Measurements from ENCODE around the gene TEX38. TPM values are rescaled to one million over a fixed set of nuclear protein-coding genes. Genes with fewer than 3 reads are reported as not detected.
"Not testable (repeated sequence)": the region's sequence is repeated elsewhere in the genome, so short reads cannot be mapped to it uniquely, and the experiment has no call there.

Gene TEX38
- total RNA-seq, 1 donor from 2014 or later = not detected

- Mint-ChIP-seq H3K4me1 (ENCODE audit: low read depth) (peaks cover 20% of the 10 kb centered on the region), H3K27ac (ENCODE audit: unreplicated experiment) (no peak overlapping the region), H3K4me3 (ENCODE audit: unreplicated experiment) (no peak overlapping the region), H3K27me3 (ENCODE audit: low read depth) (no peaks in the 10 kb centered on the region), H3K9me3 (ENCODE audit: low read depth) (no peaks in the 10 kb centered on the region), H3K36me3 (ENCODE audit: low read depth) (peaks cover 41% of the 10 kb centered on the region)
- TF ChIP-seq CTCF (IDR thresholded peaks at IDR 0.05) = no peak
- no peak for DNase-seq (ENCODE audit: low spot score)
These were observed 17.7 kb downstream of the TEX38 start for GRCh38 chr1:46689356-46689755.

GRCh38 chr1:46689897-46690296, 18.2 kb downstream of the TEX38 start:
- no peaks in the 10 kb centered on the region for H3K9me3 Mint-ChIP-seq (ENCODE audit: low read depth)
- no peak overlapping the region for H3K27ac Mint-ChIP-seq (ENCODE audit: unreplicated experiment)
- no peak for TF ChIP-seq CTCF (IDR thresholded peaks at IDR 0.05)
- no peaks in the 10 kb centered on the region for H3K27me3 Mint-ChIP-seq (ENCODE audit: low read depth)
- H3K4me1 Mint-ChIP-seq (ENCODE audit: low read depth) = peaks cover 20% of the 10 kb centered on the region
- DNase-seq (ENCODE audit: low spot score) = no peak
- H3K4me3 Mint-ChIP-seq (ENCODE audit: unreplicated experiment) = no peak overlapping the region
- H3K36me3 Mint-ChIP-seq (ENCODE audit: low read depth) = peaks cover 38% of the 10 kb centered on the region

GRCh38 chr1:46690931-46691421, 19.3 kb downstream of the TEX38 start:
- no peak for TF ChIP-seq CTCF (IDR thresholded peaks at IDR 0.05)
- Mint-ChIP-seq H3K9me3 (ENCODE audit: low read depth) (no peaks in the 10 kb centered on the region), H3K27me3 (ENCODE audit: low read depth) (no peaks in the 10 kb centered on the region), H3K36me3 (ENCODE audit: low read depth) (peaks cover 43% of the 10 kb centered on the region), H3K27ac (ENCODE audit: unreplicated experiment) (no peak overlapping the region), H3K4me1 (ENCODE audit: low read depth) (peaks cover 20% of the 10 kb centered on the region), H3K4me3 (ENCODE audit: unreplicated experiment) (no peak overlapping the region)
- DNase-seq (ENCODE audit: low spot score) = no peak

- no peak overlapping the region for H3K27ac Mint-ChIP-seq (ENCODE audit: unreplicated experiment)
- TF ChIP-seq CTCF (IDR thresholded peaks at IDR 0.05) = peak; percentile 46
- H3K9me3 Mint-ChIP-seq (ENCODE audit: low read depth) = no peaks in the 10 kb centered on the region
- H3K36me3 Mint-ChIP-seq (ENCODE audit: low read depth) = peaks cover 38% of the 10 kb centered on the region
- no peaks in the 10 kb centered on the region for H3K27me3 Mint-ChIP-seq (ENCODE audit: low read depth)
- no peak overlapping the region for H3K4me3 Mint-ChIP-seq (ENCODE audit: unreplicated experiment)
- no peak for DNase-seq (ENCODE audit: low spot score)
- peaks cover 25% of the 10 kb centered on the region for H3K4me1 Mint-ChIP-seq (ENCODE audit: low read depth)
These were observed 20.5 kb downstream of the TEX38 start for GRCh38 chr1:46691997-46692790.

- TF ChIP-seq CTCF (IDR thresholded peaks at IDR 0.05) = no peak
- no peak for DNase-seq (ENCODE audit: low spot score)
- Mint-ChIP-seq H3K27me3 (ENCODE audit: low read depth) (no peaks in the 10 kb centered on the region), H3K9me3 (ENCODE audit: low read depth) (no peaks in the 10 kb centered on the region), H3K27ac (ENCODE audit: unreplicated experiment) (no peak overlapping the region), H3K36me3 (ENCODE audit: low read depth) (peaks cover 33% of the 10 kb centered on the region), H3K4me1 (ENCODE audit: low read depth) (peaks cover 23% of the 10 kb centered on the region), H3K4me3 (ENCODE audit: unreplicated experiment) (no peak overlapping the region)
These were observed 21.4 kb downstream of the TEX38 start for GRCh38 chr1:46692811-46693770.

- not testable (repeated sequence) for H3K9me3 Mint-ChIP-seq (ENCODE audit: low read depth)
These were observed 23.0 kb downstream of the TEX38 start for GRCh38 chr1:46694676-46695075.

More at GRCh38 chr1:46694676-46695075, 23.0 kb downstream of the TEX38 start:
- not testable (repeated sequence) for H3K4me3 Mint-ChIP-seq (ENCODE audit: unreplicated experiment); H3K27me3 Mint-ChIP-seq (ENCODE audit: low read depth); DNase-seq (ENCODE audit: low spot score); H3K27ac Mint-ChIP-seq (ENCODE audit: unreplicated experiment)
- Mint-ChIP-seq H3K4me1 (ENCODE audit: low read depth) (peaks cover 28% of the 10 kb centered on the region), H3K36me3 (ENCODE audit: low read depth) (peaks cover 21% of the 10 kb centered on the region)
